ENCODE measurements around the gene CXCL13. TPM values are rescaled to one million over a fixed set of nuclear protein-coding genes. Genes with fewer than 3 reads are reported as not detected.
"Not testable (repeated sequence)": the region's sequence is repeated elsewhere in the genome, so short reads cannot be mapped to it uniquely, and the experiment has no call there.

Gene CXCL13
- 1 to 10 TPM in 1 of 8 experiments, not detected in 7; 1.1 TPM for total RNA-seq

GRCh38 chr4:77605210-77605902 is at the start of gene CXCL13:
CXCL13 (plus strand) TSS chr4:77605820; CDS start chr4:77605866, 46 bp downstream.
- in situ Hi-C loops (cut with MboI; ENCODE audit: low pct_unique_long_range_greater_than_20kb in 2 of 9, low sequenced_read_pairs in 9 of 9, unreplicated experiment in 9 of 9), result loop anchor here in 6 of 9 experiments (10.0 to 25.0 kb wide), 5 partner anchors 121 to 368 kb away; no protein-coding TSS in a partner anchor
- H3K4me3 ChIP-seq, result no peak within 1 kb of the TSS
- WGBS, 10 experiments, result 37 to 100% (median 88%) methylated on average over 3 to 7 of the region's 8 CpGs; no CpG with 5 or more reads in 2 of the 10 experiments
- H3K27ac ChIP-seq, result no peak within 1 kb of the TSS
- H3K4me1 ChIP-seq (replicated peaks in 1 of 2), result no peaks in the 10 kb centered on the region
- no peak for ATAC-seq (replicated peaks in 6 of 8)

- no peak overlapping the region for H3K27ac ChIP-seq
- 29 to 100% (median 64%) methylated on average over 1 of the region's 1 CpG; no CpG with 5 or more reads in 4 of the 10 experiments for WGBS, 10 experiments
- ATAC-seq (replicated peaks in 6 of 8), result no peak
- H3K4me3 ChIP-seq, result no peak overlapping the region
- in situ Hi-C loops (cut with MboI; ENCODE audit: low pct_unique_long_range_greater_than_20kb in 2 of 9, low sequenced_read_pairs in 9 of 9, unreplicated experiment in 9 of 9), result no loop called here
- no peaks in the 10 kb centered on the region for H3K4me1 ChIP-seq (replicated peaks in 1 of 2)
Observed at GRCh38 chr4:77560170-77560569, 45.5 kb upstream of the CXCL13 start.

- in situ Hi-C loops (cut with MboI; ENCODE audit: low pct_unique_long_range_greater_than_20kb in 2 of 9, low sequenced_read_pairs in 9 of 9, unreplicated experiment in 9 of 9); H3K4me1 ChIP-seq (replicated peaks in 1 of 2); H3K27ac ChIP-seq; ATAC-seq (replicated peaks in 6 of 8); H3K4me3 ChIP-seq: not testable (repeated sequence)
- WGBS, 10 experiments, result no CpG with 5 or more reads among the region's 12 CpGs
Observed at GRCh38 chr4:77561720-77562119, 43.9 kb upstream of the CXCL13 start.

- Histone ChIP-seq H3K27ac (no peak overlapping the region), H3K4me3 (no peak overlapping the region), H3K4me1 (replicated peaks in 1 of 2) (no peaks in the 10 kb centered on the region)
- ATAC-seq (replicated peaks in 6 of 8), result peak in 3 of 8 experiments; percentile 78 to 95 (median 82)
- in situ Hi-C loops (cut with MboI; ENCODE audit: low pct_unique_long_range_greater_than_20kb in 2 of 9, low sequenced_read_pairs in 9 of 9, unreplicated experiment in 9 of 9), result no loop called here
- 0 to 77% (median 20%) methylated on average over 1 to 2 of the region's 2 CpGs; no CpG with 5 or more reads in 2 of the 10 experiments for WGBS, 10 experiments
Observed at GRCh38 chr4:77564231-77564630, 41.4 kb upstream of the CXCL13 start.

- no peaks in the 10 kb centered on the region for H3K4me1 ChIP-seq (replicated peaks in 1 of 2)
- H3K4me3 ChIP-seq, result no peak overlapping the region
- in situ Hi-C loops (cut with MboI; ENCODE audit: low pct_unique_long_range_greater_than_20kb in 2 of 9, low sequenced_read_pairs in 9 of 9, unreplicated experiment in 9 of 9), result no loop called here
- no peak overlapping the region for H3K27ac ChIP-seq
- WGBS, 10 experiments, result 25 to 100% (median 76%) methylated on average over 1 to 3 of the region's 3 CpGs
- no peak for ATAC-seq (replicated peaks in 6 of 8)
Observed at GRCh38 chr4:77566148-77566547, 39.5 kb upstream of the CXCL13 start.

- no peaks in the 10 kb centered on the region for H3K4me1 ChIP-seq (replicated peaks in 1 of 2)
- peak in 3 of 8 experiments; percentile 65 to 87 (median 77) for ATAC-seq (replicated peaks in 6 of 8)
- no peak overlapping the region for H3K27ac ChIP-seq
- H3K4me3 ChIP-seq, result no peak overlapping the region
- in situ Hi-C loops (cut with MboI; ENCODE audit: low pct_unique_long_range_greater_than_20kb in 2 of 9, low sequenced_read_pairs in 9 of 9, unreplicated experiment in 9 of 9), result no loop called here
Observed at GRCh38 chr4:77567549-77567948, 38.1 kb upstream of the CXCL13 start.

GRCh38 chr4:77570508-77571214 is 35.0 kb upstream of the CXCL13 start:
- 27 to 91% (median 85%) methylated on average over 2 to 9 of the region's 32 CpGs; no CpG with 5 or more reads in 6 of the 10 experiments for WGBS, 10 experiments
- ATAC-seq (replicated peaks in 6 of 8); H3K4me1 ChIP-seq (replicated peaks in 1 of 2); in situ Hi-C loops (cut with MboI; ENCODE audit: low pct_unique_long_range_greater_than_20kb in 2 of 9, low sequenced_read_pairs in 9 of 9, unreplicated experiment in 9 of 9); H3K4me3 ChIP-seq; H3K27ac ChIP-seq: not testable (repeated sequence)

- Histone ChIP-seq H3K27ac (no peak overlapping the region), H3K4me3 (no peak overlapping the region), H3K4me1 (replicated peaks in 1 of 2) (no peaks in the 10 kb centered on the region)
- ATAC-seq (replicated peaks in 6 of 8), result no peak
- in situ Hi-C loops (cut with MboI; ENCODE audit: low pct_unique_long_range_greater_than_20kb in 2 of 9, low sequenced_read_pairs in 9 of 9, unreplicated experiment in 9 of 9), result no loop called here
Observed at GRCh38 chr4:77576351-77576750, 29.3 kb upstream of the CXCL13 start.

- no peaks in the 10 kb centered on the region for H3K4me1 ChIP-seq (replicated peaks in 1 of 2)
- in situ Hi-C loops (cut with MboI; ENCODE audit: low pct_unique_long_range_greater_than_20kb in 2 of 9, low sequenced_read_pairs in 9 of 9, unreplicated experiment in 9 of 9), result no loop called here
- ATAC-seq (replicated peaks in 6 of 8), result no peak
- H3K27ac ChIP-seq, result no peak overlapping the region
- H3K4me3 ChIP-seq, result no peak overlapping the region
- 0 to 67% (median 38%) methylated on average over 1 to 2 of the region's 2 CpGs; no CpG with 5 or more reads in 5 of the 10 experiments for WGBS, 10 experiments
Observed at GRCh38 chr4:77578145-77578544, 27.5 kb upstream of the CXCL13 start.

- Histone ChIP-seq H3K4me1 (replicated peaks in 1 of 2) (no peaks in the 10 kb centered on the region), H3K27ac (no peak overlapping the region), H3K4me3 (no peak overlapping the region)
- peak in 3 of 8 experiments; percentile 96 to 100 (median 100) for ATAC-seq (replicated peaks in 6 of 8)
- 29 to 100% (median 58%) methylated on average over 1 to 2 of the region's 2 CpGs; no CpG with 5 or more reads in 3 of the 10 experiments for WGBS, 10 experiments
- in situ Hi-C loops (cut with MboI; ENCODE audit: low pct_unique_long_range_greater_than_20kb in 2 of 9, low sequenced_read_pairs in 9 of 9, unreplicated experiment in 9 of 9), result no loop called here
Observed at GRCh38 chr4:77579406-77580076, 26.1 kb upstream of the CXCL13 start.

- Histone ChIP-seq H3K4me3 (no peak overlapping the region), H3K4me1 (replicated peaks in 1 of 2) (no peaks in the 10 kb centered on the region), H3K27ac (no peak overlapping the region)
- no peak for ATAC-seq (replicated peaks in 6 of 8)
- WGBS, 10 experiments, result 49 to 100% (median 70%) methylated on average over 2 to 4 of the region's 4 CpGs
- in situ Hi-C loops (cut with MboI; ENCODE audit: low pct_unique_long_range_greater_than_20kb in 2 of 9, low sequenced_read_pairs in 9 of 9, unreplicated experiment in 9 of 9), result no loop called here
Observed at GRCh38 chr4:77581724-77582123, 23.9 kb upstream of the CXCL13 start.

GRCh38 chr4:77582156-77582555 is 23.5 kb upstream of the CXCL13 start:
- Histone ChIP-seq H3K4me3 (no peak overlapping the region), H3K27ac (no peak overlapping the region), H3K4me1 (replicated peaks in 1 of 2) (no peaks in the 10 kb centered on the region)
- no peak for ATAC-seq (replicated peaks in 6 of 8)
- WGBS, 10 experiments, result 22 to 100% (median 71%) methylated on average over 1 to 2 of the region's 2 CpGs; no CpG with 5 or more reads in 1 of the 10 experiments
- in situ Hi-C loops (cut with MboI; ENCODE audit: low pct_unique_long_range_greater_than_20kb in 2 of 9, low sequenced_read_pairs in 9 of 9, unreplicated experiment in 9 of 9), result no loop called here

- no peak for ATAC-seq (replicated peaks in 6 of 8)
- in situ Hi-C loops (cut with MboI; ENCODE audit: low pct_unique_long_range_greater_than_20kb in 2 of 9, low sequenced_read_pairs in 9 of 9, unreplicated experiment in 9 of 9), result no loop called here
- Histone ChIP-seq H3K4me1 (replicated peaks in 1 of 2) (no peaks in the 10 kb centered on the region), H3K4me3 (no peak overlapping the region), H3K27ac (no peak overlapping the region)
Observed at GRCh38 chr4:77582711-77583110, 22.9 kb upstream of the CXCL13 start.
